Osteoblast (primary cell): Measurements from ENCODE around the gene FHL5. TPM values are rescaled to one million over a fixed set of nuclear protein-coding genes. Genes with fewer than 3 reads are reported as not detected.

ENCODE experiments used
- DNase-seq: peaks from one replicate; pipeline ENCODE4 v3.0.0; 2011; ENCODE audit warnings: low spot score, mixed read lengths; ENCODE audit not compliant: insufficient read length; ENCODE audit errors: missing footprints
- H2AFZ ChIP-seq: 2 replicates; pipeline ENCODE4 v1.6.0; 2011; ENCODE audit warnings: mild to moderate bottlenecking, low read length
- H3K27ac ChIP-seq: 2 replicates; pipeline ENCODE4 v1.5.1; 2011; ENCODE audit warnings: mild to moderate bottlenecking, low read depth, low read length, moderate library complexity
- H3K27me3 ChIP-seq: 2 replicates; pipeline ENCODE4 v1.6.0; 2012; ENCODE audit warnings: mild to moderate bottlenecking, control low read depth, inconsistent platforms, low read length, moderate library complexity; ENCODE audit not compliant: insufficient read depth
- H3K36me3 ChIP-seq: 2 replicates; pipeline ENCODE4 v1.5.1; 2011; ENCODE audit warnings: mild to moderate bottlenecking, low read length, control low read depth, moderate library complexity; ENCODE audit not compliant: insufficient read depth
- H3K4me1 ChIP-seq: 2 replicates; pipeline ENCODE4 v1.5.1; 2011; ENCODE audit warnings: mild to moderate bottlenecking, low read length, control low read depth, moderate library complexity; ENCODE audit not compliant: insufficient read depth
- H3K4me2 ChIP-seq: 2 replicates; pipeline ENCODE4 v1.6.0; 2011; ENCODE audit warnings: mild to moderate bottlenecking, low read length; ENCODE audit not compliant: insufficient read depth
- H3K4me3 ChIP-seq: fragments of 200-600 bp; sonication (generic); 3 replicates; pipeline ENCODE4 v1.5.1; 2012; ENCODE audit warnings: mild to moderate bottlenecking, low read length, inconsistent platforms; ENCODE audit not compliant: insufficient read depth
- H3K79me2 ChIP-seq: 2 replicates; pipeline ENCODE4 v1.6.0; 2012; ENCODE audit warnings: mild to moderate bottlenecking, low read length, control low read depth, inconsistent platforms; ENCODE audit not compliant: insufficient read depth
- H3K9me3 ChIP-seq: 2 replicates; pipeline ENCODE4 v1.5.1; 2011; ENCODE audit warnings: low read depth, low read length, control low read depth
- H4K20me1 ChIP-seq: 2 replicates; pipeline ENCODE4 v1.6.0; 2012; ENCODE audit warnings: mild to moderate bottlenecking, low read length, control low read depth; ENCODE audit not compliant: insufficient read depth
- total RNA-seq: library from RNA; depleted of rRNA; stranded (reverse); fragments of >200 nt; gene quantifications from 2 replicates; pipeline ENCODE4 v1.2.3, GENCODE V29; 2012
- TF ChIP-seq, protein P1 (sequence below): IDR thresholded peaks from 2 replicates; pipeline ENCODE4 v1.5.1; 2011; ENCODE audit warnings: mild to moderate bottlenecking, low read depth, low read length, moderate library complexity; ENCODE audit errors: extremely low read depth

FHL5 gene
- total RNA-seq, 1 donor: not detected

DNA sequence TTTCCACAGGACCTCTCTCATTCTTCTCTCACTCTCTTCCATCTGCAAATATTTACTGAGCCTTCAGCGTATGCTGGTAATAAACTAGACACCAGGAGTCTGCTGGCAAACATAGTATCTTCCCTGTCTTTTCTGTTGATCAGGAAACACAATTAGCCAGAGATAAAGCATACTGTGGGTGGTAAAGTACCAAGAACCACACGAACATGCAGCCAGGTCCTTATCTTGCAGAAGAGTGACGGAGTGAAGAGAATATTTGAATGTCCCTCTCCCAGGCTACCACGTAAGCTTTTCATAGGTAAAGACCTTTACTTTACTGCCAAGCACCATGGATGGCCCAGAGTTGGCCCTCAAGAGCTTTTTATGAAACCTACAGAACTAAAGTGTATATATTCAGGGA, 13.3 kb downstream of the FHL5 start:
- Histone ChIP-seq H3K27ac (no peak overlapping the region), H3K9me3 (no peaks in the 10 kb centered on the region), H3K36me3 (no peaks in the 10 kb centered on the region), H3K79me2 (no peaks in the 10 kb centered on the region), H3K4me2 (no peak overlapping the region), H2AFZ (no peak overlapping the region), H3K4me3 (no peak overlapping the region), H3K4me1 (no peaks in the 10 kb centered on the region), H4K20me1 (no peaks in the 10 kb centered on the region), H3K27me3 (no peaks in the 10 kb centered on the region)
- TF ChIP-seq, protein P1, sequence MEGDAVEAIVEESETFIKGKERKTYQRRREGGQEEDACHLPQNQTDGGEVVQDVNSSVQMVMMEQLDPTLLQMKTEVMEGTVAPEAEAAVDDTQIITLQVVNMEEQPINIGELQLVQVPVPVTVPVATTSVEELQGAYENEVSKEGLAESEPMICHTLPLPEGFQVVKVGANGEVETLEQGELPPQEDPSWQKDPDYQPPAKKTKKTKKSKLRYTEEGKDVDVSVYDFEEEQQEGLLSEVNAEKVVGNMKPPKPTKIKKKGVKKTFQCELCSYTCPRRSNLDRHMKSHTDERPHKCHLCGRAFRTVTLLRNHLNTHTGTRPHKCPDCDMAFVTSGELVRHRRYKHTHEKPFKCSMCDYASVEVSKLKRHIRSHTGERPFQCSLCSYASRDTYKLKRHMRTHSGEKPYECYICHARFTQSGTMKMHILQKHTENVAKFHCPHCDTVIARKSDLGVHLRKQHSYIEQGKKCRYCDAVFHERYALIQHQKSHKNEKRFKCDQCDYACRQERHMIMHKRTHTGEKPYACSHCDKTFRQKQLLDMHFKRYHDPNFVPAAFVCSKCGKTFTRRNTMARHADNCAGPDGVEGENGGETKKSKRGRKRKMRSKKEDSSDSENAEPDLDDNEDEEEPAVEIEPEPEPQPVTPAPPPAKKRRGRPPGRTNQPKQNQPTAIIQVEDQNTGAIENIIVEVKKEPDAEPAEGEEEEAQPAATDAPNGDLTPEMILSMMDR: no peak
- DNase-seq: no peak

DNA sequence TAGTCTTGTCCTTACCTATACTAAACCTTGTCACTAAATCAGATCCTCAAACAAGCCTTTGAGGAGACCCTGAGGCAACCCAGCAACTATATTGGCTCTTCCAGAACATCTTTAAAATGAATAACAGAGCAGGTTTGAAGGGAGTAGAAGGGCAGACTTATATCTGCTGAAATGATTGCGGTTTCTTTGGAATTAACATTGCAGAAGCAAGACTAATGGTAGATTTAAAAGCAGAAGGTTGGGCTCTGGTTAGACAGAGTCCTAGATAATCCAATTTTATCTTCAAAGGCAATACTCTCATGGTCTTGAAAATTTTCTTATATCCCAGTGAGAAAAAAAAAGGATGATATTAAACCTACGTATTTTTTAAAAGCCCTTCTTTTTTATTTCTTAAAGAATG, 19.1 kb downstream of the FHL5 start:
- Histone ChIP-seq H3K4me2 (no peak overlapping the region), H3K4me1 (no peaks in the 10 kb centered on the region), H3K27ac (no peak overlapping the region), H3K79me2 (no peaks in the 10 kb centered on the region), H3K9me3 (no peaks in the 10 kb centered on the region), H3K27me3 (no peaks in the 10 kb centered on the region), H3K4me3 (no peak overlapping the region), H3K36me3 (no peaks in the 10 kb centered on the region), H2AFZ (no peak overlapping the region), H4K20me1 (no peaks in the 10 kb centered on the region)
- no peak for DNase-seq
- TF ChIP-seq, protein P1: no peak

DNA sequence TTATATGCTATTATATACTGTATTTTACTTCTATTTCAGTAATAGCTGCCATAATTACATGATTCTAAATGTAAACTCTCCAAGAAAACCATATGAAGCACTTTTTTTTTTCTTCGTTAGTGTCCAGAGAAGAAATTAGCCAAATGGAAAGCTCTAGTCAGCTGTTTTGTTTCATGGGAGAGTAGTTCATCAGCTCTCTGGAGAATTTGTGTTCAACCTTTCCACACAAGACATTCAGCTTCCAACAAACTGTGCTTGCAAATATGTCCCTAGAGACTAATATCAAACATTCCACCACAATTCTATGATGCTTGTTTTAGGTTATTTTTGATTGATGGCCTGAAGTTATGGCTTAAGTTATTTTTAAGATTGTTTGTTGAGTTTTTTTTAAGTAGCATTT, 19.5 kb downstream of the FHL5 start:
- no peak overlapping the region for H3K27ac ChIP-seq
- no peak overlapping the region for H3K4me3 ChIP-seq
- H3K27me3 ChIP-seq: no peaks in the 10 kb centered on the region
- no peaks in the 10 kb centered on the region for H4K20me1 ChIP-seq
- no peaks in the 10 kb centered on the region for H3K9me3 ChIP-seq
- H2AFZ ChIP-seq: no peak overlapping the region
- no peak for DNase-seq
- no peaks in the 10 kb centered on the region for H3K79me2 ChIP-seq
- no peaks in the 10 kb centered on the region for H3K4me1 ChIP-seq
- no peaks in the 10 kb centered on the region for H3K36me3 ChIP-seq
- TF ChIP-seq, protein P1: no peak
- no peak overlapping the region for H3K4me2 ChIP-seq

DNA sequence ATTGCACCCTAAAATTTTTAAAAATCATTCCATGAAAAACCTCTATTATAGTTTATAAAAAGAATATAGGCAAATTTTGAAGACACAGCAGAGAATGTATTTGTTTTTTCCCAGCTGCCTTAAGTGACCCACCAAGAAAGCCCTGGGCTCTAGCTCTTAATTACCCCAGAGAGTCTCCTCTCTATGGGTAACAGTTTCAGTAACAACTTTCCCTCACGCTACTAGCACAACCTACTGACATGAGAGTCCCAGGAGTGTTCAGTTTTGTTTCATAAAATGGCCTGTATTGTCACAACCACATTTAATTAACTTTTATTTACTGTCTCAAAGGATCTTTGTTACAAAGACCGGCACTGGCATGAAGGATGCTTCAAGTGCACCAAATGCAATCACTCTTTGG, 41.5 kb downstream of the FHL5 start:
- H3K4me1 ChIP-seq: no peaks in the 10 kb centered on the region
- TF ChIP-seq, protein P1: no peak
- DNase-seq: no peak
- no peaks in the 10 kb centered on the region for H3K36me3 ChIP-seq
- no peaks in the 10 kb centered on the region for H3K27me3 ChIP-seq
- no peaks in the 10 kb centered on the region for H3K79me2 ChIP-seq
- no peaks in the 10 kb centered on the region for H4K20me1 ChIP-seq
- no peak overlapping the region for H3K4me3 ChIP-seq
- H3K9me3 ChIP-seq: no peaks in the 10 kb centered on the region
- no peak overlapping the region for H3K27ac ChIP-seq
- H2AFZ ChIP-seq: no peak overlapping the region
- no peak overlapping the region for H3K4me2 ChIP-seq
